ENCODE measurements around the gene MASP2.

The MASP2 gene

GRCh38 chr1:10987840-10988417 is 59.1 kb downstream of the MASP2 start:
- no peak for FAIRE-seq

- FAIRE-seq = no peak
Observed at GRCh38 chr1:10986525-10986890, 60.5 kb downstream of the MASP2 start.

- no peak for FAIRE-seq
Observed at GRCh38 chr1:10980841-10981727, 66.0 kb downstream of the MASP2 start.

- no peak for FAIRE-seq
Observed at GRCh38 chr1:10980094-10980577, 66.9 kb downstream of the MASP2 start.

GRCh38 chr1:10979483-10979920 is 67.5 kb downstream of the MASP2 start:
- FAIRE-seq = no peak

- no peak for FAIRE-seq
Observed at GRCh38 chr1:10978719-10979118, 68.3 kb downstream of the MASP2 start.

Measured in colon (tissue), 2 donors.